GM19025 (cell line): Measurements from ENCODE around the gene IL1R2.
A peak's percentile ranks its signal among the peaks of the same experiment; 100 is the strongest.
"Not testable (repeated sequence)": the region's sequence is repeated elsewhere in the genome, so short reads cannot be mapped to it uniquely, and the experiment has no call there.

Experiments
- ATAC-seq: cut with Tn5 transposase; IDR thresholded peaks from one replicate; pipeline ENCODE4 v1.9.1; 2021; ENCODE audit warnings: mild to moderate bottlenecking, low read depth, moderate library complexity; ENCODE audit not compliant: unreplicated experiment

The IL1R2 gene

GRCh38 chr2:101995019-101995418, 3.3 kb downstream of the IL1R2 start:
- ATAC-seq, result no peak

- no peak for ATAC-seq
These were observed 4.0 kb downstream of the IL1R2 start for GRCh38 chr2:101995804-101996203.

- ATAC-seq, result no peak
These were observed 6.8 kb downstream of the IL1R2 start for GRCh38 chr2:101998556-101998895.

GRCh38 chr2:101998896-101999789, 7.4 kb downstream of the IL1R2 start:
- peak; percentile 48 for ATAC-seq

GRCh38 chr2:102000012-102000411, 8.3 kb downstream of the IL1R2 start:
- ATAC-seq, result no peak

GRCh38 chr2:102000813-102001766, 9.3 kb downstream of the IL1R2 start:
- no peak for ATAC-seq

- no peak for ATAC-seq
These were observed 10.0 kb downstream of the IL1R2 start for GRCh38 chr2:102001767-102002142.

GRCh38 chr2:102002228-102002627, 10.5 kb downstream of the IL1R2 start:
- no peak for ATAC-seq

GRCh38 chr2:102002909-102003308, 11.1 kb downstream of the IL1R2 start:
- ATAC-seq, result not testable (repeated sequence)

- no peak for ATAC-seq
These were observed 11.9 kb downstream of the IL1R2 start for GRCh38 chr2:102003696-102004095.

GRCh38 chr2:102004581-102004980, 12.8 kb downstream of the IL1R2 start:
- no peak for ATAC-seq

- no peak for ATAC-seq
These were observed 13.7 kb downstream of the IL1R2 start for GRCh38 chr2:102005449-102005848.

- no peak for ATAC-seq
These were observed 14.5 kb downstream of the IL1R2 start for GRCh38 chr2:102005989-102006885.

- no peak for ATAC-seq
These were observed 15.1 kb downstream of the IL1R2 start for GRCh38 chr2:102006886-102007278.

- no peak for ATAC-seq
These were observed 16.7 kb downstream of the IL1R2 start for GRCh38 chr2:102008490-102008889.

- no peak for ATAC-seq
These were observed 17.8 kb downstream of the IL1R2 start for GRCh38 chr2:102009557-102009956.

- ATAC-seq, result no peak
These were observed 19.1 kb downstream of the IL1R2 start for GRCh38 chr2:102010902-102011301.

GRCh38 chr2:102012061-102012614, 20.4 kb downstream of the IL1R2 start:
- ATAC-seq, result no peak

- ATAC-seq, result no peak
These were observed 21.7 kb downstream of the IL1R2 start for GRCh38 chr2:102013206-102014040.
